ENCODE data around the gene OGFOD1. TPM values are rescaled to one million over a fixed set of nuclear protein-coding genes. Genes with fewer than 3 reads are reported as not detected.

The OGFOD1 gene
- total and polyA plus RNA-seq, 2 experiments from 2014 or later = 74.5 to 76.3 TPM

DNA sequence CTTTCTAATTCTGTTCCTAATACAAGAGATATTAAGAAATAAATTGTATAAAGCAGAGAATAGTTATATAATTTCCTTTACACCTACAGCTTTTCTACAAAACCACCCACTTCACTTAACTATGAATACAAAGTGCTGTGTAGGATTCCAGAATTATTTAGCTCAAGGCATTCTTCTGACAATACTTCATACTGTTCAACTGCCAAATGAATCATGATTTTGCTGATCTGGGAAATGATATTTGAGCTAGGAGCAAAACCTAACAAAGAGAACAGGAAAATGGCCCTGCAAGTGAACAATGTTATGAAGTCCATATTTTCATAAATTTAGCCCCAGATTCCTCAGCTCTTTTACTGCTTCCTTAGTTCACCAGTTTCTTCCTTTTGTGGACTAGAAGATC is 55.6 kb downstream of the OGFOD1 start (continued):
- TF ChIP-seq, protein P1, sequence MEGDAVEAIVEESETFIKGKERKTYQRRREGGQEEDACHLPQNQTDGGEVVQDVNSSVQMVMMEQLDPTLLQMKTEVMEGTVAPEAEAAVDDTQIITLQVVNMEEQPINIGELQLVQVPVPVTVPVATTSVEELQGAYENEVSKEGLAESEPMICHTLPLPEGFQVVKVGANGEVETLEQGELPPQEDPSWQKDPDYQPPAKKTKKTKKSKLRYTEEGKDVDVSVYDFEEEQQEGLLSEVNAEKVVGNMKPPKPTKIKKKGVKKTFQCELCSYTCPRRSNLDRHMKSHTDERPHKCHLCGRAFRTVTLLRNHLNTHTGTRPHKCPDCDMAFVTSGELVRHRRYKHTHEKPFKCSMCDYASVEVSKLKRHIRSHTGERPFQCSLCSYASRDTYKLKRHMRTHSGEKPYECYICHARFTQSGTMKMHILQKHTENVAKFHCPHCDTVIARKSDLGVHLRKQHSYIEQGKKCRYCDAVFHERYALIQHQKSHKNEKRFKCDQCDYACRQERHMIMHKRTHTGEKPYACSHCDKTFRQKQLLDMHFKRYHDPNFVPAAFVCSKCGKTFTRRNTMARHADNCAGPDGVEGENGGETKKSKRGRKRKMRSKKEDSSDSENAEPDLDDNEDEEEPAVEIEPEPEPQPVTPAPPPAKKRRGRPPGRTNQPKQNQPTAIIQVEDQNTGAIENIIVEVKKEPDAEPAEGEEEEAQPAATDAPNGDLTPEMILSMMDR (conservative IDR thresholded peaks at IDR 0.05; ENCODE audit: low read depth in 2 of 2) = no peak

DNA sequence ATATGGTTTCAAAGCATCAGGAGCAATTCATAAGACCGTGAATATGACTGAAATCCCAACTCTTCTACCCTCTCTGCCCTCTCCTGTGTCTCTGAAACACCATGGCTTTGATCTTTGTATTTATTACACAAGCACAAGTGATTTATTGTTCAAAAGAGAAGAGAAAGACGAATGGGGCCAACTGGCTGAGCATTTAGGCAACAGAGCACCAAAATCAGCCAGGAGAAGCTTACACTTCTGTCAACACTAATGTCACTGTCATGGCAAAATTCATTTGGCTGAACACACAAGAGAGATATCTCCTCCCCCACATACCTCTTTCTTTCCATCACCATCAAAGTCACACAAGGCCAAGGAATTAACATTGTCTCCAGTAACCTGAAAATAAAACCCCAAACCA is 59.2 kb downstream of the OGFOD1 start:
- no peak for ATAC-seq
- no peaks in the 10 kb centered on the region for H3K9me2 ChIP-seq (ENCODE audit: insufficient read depth)
- H3K4me1 Mint-ChIP-seq = no peaks in the 10 kb centered on the region
- H3K4me2 ChIP-seq = no peak overlapping the region
- H2AFZ ChIP-seq = no peak overlapping the region
- H3K27ac Mint-ChIP-seq = no peak overlapping the region
- H3K4me1 ChIP-seq (ENCODE audit: insufficient read depth) = no peaks in the 10 kb centered on the region
- DNase-seq (ENCODE audit: low spot score) = no peak
- no peak overlapping the region for H3K27ac ChIP-seq (ENCODE audit: low read depth)
- no peaks in the 10 kb centered on the region for H3K9me3 Mint-ChIP-seq
- H3K36me3 ChIP-seq (ENCODE audit: insufficient read depth) = no peaks in the 10 kb centered on the region
- no peaks in the 10 kb centered on the region; the same call in 1 of the 2 replicates for H3K79me2 ChIP-seq (replicated peaks; ENCODE audit: insufficient read depth)
- H3F3A ChIP-seq (replicated peaks; ENCODE audit: low read depth) = no peaks in the 10 kb centered on the region
- H3K27me3 ChIP-seq (ENCODE audit: insufficient read depth) = no peaks in the 10 kb centered on the region
- H3K4me3 ChIP-seq = no peak overlapping the region
- no peaks in the 10 kb centered on the region for H4K20me1 ChIP-seq (replicated peaks; ENCODE audit: insufficient read depth)
- peaks cover 3% of the 10 kb centered on the region; the same call in 1 of the 3 replicates for H3K36me3 Mint-ChIP-seq (ENCODE audit: low read depth)
- H3K4me3 Mint-ChIP-seq = no peak overlapping the region
- no peaks in the 10 kb centered on the region for H3K27me3 Mint-ChIP-seq (ENCODE audit: insufficient read depth, low read depth, poor library complexity)
- TF ChIP-seq, protein P2, sequence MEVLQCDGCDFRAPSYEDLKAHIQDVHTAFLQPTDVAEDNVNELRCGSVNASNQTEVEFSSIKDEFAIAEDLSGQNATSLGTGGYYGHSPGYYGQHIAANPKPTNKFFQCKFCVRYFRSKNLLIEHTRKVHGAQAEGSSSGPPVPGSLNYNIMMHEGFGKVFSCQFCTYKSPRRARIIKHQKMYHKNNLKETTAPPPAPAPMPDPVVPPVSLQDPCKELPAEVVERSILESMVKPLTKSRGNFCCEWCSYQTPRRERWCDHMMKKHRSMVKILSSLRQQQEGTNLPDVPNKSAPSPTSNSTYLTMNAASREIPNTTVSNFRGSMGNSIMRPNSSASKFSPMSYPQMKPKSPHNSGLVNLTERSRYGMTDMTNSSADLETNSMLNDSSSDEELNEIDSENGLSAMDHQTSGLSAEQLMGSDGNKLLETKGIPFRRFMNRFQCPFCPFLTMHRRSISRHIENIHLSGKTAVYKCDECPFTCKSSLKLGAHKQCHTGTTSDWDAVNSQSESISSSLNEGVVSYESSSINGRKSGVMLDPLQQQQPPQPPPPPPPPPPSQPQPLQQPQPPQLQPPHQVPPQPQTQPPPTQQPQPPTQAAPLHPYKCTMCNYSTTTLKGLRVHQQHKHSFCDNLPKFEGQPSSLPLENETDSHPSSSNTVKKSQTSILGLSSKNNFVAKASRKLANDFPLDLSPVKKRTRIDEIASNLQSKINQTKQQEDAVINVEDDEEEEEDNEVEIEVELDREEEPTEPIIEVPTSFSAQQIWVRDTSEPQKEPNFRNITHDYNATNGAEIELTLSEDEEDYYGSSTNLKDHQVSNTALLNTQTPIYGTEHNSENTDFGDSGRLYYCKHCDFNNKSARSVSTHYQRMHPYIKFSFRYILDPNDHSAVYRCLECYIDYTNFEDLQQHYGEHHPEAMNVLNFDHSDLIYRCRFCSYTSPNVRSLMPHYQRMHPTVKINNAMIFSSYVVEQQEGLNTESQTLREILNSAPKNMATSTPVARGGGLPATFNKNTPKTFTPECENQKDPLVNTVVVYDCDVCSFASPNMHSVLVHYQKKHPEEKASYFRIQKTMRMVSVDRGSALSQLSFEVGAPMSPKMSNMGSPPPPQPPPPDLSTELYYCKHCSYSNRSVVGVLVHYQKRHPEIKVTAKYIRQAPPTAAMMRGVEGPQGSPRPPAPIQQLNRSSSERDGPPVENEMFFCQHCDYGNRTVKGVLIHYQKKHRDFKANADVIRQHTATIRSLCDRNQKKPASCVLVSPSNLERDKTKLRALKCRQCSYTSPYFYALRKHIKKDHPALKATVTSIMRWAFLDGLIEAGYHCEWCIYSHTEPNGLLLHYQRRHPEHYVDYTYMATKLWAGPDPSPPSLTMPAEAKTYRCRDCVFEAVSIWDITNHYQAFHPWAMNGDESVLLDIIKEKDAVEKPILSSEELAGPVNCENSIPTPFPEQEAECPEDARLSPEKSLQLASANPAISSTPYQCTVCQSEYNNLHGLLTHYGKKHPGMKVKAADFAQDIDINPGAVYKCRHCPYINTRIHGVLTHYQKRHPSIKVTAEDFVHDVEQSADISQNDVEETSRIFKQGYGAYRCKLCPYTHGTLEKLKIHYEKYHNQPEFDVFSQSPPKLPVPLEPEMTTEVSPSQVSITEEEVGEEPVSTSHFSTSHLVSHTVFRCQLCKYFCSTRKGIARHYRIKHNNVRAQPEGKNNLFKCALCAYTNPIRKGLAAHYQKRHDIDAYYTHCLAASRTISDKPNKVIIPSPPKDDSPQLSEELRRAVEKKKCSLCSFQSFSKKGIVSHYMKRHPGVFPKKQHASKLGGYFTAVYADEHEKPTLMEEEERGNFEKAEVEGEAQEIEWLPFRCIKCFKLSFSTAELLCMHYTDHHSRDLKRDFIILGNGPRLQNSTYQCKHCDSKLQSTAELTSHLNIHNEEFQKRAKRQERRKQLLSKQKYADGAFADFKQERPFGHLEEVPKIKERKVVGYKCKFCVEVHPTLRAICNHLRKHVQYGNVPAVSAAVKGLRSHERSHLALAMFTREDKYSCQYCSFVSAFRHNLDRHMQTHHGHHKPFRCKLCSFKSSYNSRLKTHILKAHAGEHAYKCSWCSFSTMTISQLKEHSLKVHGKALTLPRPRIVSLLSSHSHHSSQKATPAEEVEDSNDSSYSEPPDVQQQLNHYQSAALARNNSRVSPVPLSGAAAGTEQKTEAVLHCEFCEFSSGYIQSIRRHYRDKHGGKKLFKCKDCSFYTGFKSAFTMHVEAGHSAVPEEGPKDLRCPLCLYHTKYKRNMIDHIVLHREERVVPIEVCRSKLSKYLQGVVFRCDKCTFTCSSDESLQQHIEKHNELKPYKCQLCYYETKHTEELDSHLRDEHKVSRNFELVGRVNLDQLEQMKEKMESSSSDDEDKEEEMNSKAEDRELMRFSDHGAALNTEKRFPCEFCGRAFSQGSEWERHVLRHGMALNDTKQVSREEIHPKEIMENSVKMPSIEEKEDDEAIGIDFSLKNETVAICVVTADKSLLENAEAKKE (CRISPR knock-in tag; IDR thresholded peaks at IDR 0.05) = no peak
- TF ChIP-seq EZH2 (IDR thresholded peaks at IDR 0.05; ENCODE audit: low read depth, unreplicated experiment) (no peak), EZH2phosphoT487 (IDR thresholded peaks at IDR 0.05; ENCODE audit: unreplicated experiment) (no peak), STAT1 (IDR thresholded peaks at IDR 0.05; ENCODE audit: unreplicated experiment) (no peak), CREB1 (CRISPR knock-in tag; IDR thresholded peaks at IDR 0.05; ENCODE audit: low read depth) (no peak), ZNF114 (CRISPR knock-in tag; IDR thresholded peaks at IDR 0.05) (no peak), NANOG (IDR thresholded peaks at IDR 0.05; ENCODE audit: borderline replicate concordance) (no peak)
- TF ChIP-seq, protein P3, sequence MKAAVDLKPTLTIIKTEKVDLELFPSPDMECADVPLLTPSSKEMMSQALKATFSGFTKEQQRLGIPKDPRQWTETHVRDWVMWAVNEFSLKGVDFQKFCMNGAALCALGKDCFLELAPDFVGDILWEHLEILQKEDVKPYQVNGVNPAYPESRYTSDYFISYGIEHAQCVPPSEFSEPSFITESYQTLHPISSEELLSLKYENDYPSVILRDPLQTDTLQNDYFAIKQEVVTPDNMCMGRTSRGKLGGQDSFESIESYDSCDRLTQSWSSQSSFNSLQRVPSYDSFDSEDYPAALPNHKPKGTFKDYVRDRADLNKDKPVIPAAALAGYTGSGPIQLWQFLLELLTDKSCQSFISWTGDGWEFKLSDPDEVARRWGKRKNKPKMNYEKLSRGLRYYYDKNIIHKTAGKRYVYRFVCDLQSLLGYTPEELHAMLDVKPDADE (IDR thresholded peaks at IDR 0.05) = no peak
- TF ChIP-seq, protein P4, sequence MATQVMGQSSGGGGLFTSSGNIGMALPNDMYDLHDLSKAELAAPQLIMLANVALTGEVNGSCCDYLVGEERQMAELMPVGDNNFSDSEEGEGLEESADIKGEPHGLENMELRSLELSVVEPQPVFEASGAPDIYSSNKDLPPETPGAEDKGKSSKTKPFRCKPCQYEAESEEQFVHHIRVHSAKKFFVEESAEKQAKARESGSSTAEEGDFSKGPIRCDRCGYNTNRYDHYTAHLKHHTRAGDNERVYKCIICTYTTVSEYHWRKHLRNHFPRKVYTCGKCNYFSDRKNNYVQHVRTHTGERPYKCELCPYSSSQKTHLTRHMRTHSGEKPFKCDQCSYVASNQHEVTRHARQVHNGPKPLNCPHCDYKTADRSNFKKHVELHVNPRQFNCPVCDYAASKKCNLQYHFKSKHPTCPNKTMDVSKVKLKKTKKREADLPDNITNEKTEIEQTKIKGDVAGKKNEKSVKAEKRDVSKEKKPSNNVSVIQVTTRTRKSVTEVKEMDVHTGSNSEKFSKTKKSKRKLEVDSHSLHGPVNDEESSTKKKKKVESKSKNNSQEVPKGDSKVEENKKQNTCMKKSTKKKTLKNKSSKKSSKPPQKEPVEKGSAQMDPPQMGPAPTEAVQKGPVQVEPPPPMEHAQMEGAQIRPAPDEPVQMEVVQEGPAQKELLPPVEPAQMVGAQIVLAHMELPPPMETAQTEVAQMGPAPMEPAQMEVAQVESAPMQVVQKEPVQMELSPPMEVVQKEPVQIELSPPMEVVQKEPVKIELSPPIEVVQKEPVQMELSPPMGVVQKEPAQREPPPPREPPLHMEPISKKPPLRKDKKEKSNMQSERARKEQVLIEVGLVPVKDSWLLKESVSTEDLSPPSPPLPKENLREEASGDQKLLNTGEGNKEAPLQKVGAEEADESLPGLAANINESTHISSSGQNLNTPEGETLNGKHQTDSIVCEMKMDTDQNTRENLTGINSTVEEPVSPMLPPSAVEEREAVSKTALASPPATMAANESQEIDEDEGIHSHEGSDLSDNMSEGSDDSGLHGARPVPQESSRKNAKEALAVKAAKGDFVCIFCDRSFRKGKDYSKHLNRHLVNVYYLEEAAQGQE (IDR thresholded peaks at IDR 0.05; ENCODE audit: unreplicated experiment) = no peak
- TF ChIP-seq, protein P1 (conservative IDR thresholded peaks at IDR 0.05; ENCODE audit: low read depth in 2 of 2) = no peak
